HG02885 (cell line): Measurements from ENCODE around the gene KLF5.
A peak's percentile ranks its signal among the peaks of the same experiment; 100 is the strongest.
"Not testable (repeated sequence)": the region's sequence is repeated elsewhere in the genome, so short reads cannot be mapped to it uniquely, and the experiment has no call there.

Experiments
- ATAC-seq: cut with Tn5 transposase; IDR thresholded peaks from one replicate; pipeline ENCODE4 v1.9.1; 2021; ENCODE audit warnings: mild to moderate bottlenecking; ENCODE audit not compliant: unreplicated experiment, poor library complexity

The KLF5 gene

GRCh38 chr13:73058736-73059459, at the start of gene KLF5:
KLF5 (plus strand) TSS chr13:73059005; CDS start chr13:73059328, 323 bp downstream.
- peak; percentile 96 for ATAC-seq

DNA sequence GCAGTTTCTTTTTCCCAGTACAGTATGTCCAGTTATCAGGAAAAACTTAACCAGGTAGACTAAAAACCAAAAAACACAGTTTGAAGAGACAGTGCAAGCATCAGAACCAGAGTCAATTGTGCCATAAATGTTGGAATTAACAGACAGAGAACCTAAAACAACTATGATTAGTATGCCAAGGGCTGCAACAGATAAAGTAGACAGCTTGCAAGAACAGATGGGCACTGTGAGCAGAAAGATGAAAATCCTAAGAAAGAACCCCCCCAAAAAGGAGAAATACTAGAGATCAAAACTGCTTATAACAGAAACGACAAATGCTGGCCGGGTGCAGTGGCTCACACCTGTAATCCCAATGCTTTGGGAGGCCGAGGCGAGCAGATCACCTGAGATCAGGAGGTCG, 47.1 kb upstream of the KLF5 start:
- no peak for ATAC-seq

GRCh38 chr13:73015805-73016204, 43.0 kb upstream of the KLF5 start:
- no peak for ATAC-seq

DNA sequence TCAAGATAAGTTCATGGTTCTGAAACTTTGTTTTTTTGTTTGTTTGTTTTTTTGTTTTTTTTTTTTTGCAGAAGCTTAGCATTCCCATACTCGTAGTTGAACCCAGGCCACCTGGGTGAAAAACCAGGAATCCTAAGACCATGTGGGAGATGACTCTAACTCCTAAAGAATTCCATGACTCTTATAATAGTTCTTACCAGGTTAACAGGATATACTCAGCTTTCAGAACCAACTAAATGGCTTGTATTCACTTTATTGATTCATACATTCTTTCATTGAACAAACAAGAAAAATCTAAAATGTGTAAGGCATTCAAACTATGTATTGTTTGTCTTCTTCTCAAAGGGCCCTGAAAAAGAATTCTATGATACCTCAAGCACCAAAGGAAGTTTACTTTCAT, 40.5 kb upstream of the KLF5 start:
- no peak for ATAC-seq

DNA sequence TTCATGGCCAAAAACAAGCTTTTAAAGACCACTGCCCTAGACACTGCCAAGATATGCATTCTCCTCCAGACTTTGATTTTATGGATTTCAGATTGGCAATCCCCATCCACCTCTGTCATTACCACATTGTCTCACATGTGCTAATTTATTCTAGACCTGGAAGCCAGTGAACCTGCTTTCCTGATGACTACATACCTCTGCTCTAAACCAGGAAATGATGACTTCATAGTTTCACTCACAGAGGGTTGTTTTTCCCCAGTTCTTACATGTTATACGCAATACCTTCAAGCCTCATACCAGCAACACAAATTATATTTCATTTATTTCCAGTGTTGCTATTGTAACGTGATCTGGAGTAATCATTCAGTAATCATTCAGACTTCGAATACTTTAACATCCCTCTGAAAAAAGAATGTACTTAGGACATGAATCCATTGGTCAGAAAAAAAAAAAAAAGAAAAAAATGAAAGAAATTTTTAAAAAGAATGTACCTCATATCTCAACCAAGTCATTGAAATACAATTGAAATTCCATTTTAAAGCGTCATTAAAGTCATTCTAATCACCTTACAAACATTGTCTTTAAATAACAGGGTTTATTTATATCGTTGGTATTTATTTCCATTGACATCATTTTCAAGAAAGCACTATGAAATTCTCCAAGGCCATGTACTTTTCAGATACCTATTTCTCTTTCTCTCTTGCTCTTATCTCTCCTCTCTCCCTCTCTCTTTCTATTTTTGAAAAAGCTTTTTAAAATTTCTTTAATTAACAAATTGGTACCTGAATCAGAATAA, 33.4 kb upstream of the KLF5 start:
- peak; percentile 63 for ATAC-seq

GRCh38 chr13:73034901-73035300, 23.9 kb upstream of the KLF5 start:
- ATAC-seq: no peak

DNA sequence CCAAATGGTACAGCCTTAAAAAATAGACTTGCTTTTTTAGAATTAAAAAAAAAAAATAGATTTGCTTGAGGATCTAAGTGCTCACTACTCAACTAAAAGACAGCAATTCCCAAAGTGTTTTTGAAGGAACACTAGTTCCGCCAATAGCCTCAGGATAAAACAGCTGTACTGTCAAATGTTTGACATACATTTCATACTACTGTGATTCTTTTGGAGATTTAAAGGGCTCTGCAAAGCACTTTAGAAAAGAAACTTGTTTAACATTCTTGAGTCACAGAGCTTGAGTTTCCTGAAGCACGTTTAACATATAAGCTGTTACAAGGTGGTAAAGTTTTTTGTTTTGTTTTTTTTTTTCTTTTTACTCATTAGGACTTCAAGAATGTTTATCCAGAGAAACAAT, 23.1 kb upstream of the KLF5 start:
- ATAC-seq: no peak

GRCh38 chr13:73036566-73036965, 22.2 kb upstream of the KLF5 start:
- ATAC-seq: no peak

GRCh38 chr13:73038064-73038463, 20.7 kb upstream of the KLF5 start:
- ATAC-seq: no peak

DNA sequence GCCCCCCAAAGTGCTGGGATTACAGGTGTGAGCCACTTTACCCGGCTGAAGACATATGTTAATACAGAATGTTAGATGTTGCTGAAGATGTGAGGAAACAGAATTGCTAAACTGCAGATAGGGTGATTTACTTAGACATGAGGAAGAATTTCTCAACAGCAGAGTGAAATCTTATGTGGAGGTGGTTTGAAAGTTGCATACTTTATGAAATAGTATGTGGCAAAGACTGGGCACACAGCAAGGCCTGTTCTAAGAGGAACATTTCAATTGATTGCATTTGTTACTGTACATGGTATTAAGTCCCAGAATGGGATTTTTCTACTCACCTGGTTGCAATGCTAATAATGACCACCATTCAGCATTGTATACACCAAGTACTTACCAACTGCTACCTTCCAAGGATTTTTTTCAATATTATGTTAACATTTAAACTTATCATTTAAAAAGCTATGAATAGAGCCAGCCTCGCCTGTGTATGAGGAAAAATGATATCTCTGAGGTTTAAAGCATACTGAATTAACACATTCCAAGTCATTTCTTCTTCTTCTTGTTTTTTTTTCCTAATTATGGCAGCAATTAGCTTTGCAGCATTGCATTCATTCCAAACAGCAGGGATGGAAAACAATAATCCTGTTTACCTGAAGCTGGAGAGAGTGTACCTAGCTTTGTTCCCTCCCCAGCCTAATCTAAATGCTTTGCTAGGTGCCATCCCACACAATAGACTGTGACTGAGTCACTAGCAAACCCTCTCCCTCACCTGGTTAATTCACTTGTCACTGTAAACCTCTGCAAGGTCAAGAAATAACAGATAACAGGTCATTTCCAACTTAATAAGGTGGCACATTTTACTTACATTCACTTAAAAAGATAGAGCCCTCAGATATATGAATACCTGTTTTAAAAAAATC, 19.4 kb upstream of the KLF5 start:
- no peak for ATAC-seq

DNA sequence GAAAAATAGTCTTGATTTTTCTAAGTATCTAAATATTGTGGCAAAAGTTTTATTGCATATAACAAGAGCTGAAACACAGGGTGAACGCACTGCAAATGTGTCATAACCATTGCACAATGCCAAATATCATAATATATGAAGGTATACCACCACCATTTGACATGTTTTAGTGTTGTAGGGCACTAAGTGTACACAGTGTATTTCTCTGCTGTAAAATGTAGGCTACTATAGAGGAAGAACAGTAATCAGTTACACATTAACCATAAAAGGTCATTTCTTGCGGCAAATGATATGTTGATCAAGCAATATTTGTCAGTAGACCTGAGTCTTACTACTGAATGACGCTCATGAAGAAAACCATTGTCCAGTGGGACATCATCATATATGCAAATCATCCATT, 18.3 kb upstream of the KLF5 start:
- no peak for ATAC-seq

GRCh38 chr13:73040968-73041596, 17.7 kb upstream of the KLF5 start:
- no peak for ATAC-seq

GRCh38 chr13:73045031-73045430, 13.8 kb upstream of the KLF5 start:
- no peak for ATAC-seq

GRCh38 chr13:73048615-73049014, 10.2 kb upstream of the KLF5 start:
- ATAC-seq: not testable (repeated sequence)

GRCh38 chr13:73054712-73055111, 4.1 kb upstream of the KLF5 start:
- no peak for ATAC-seq

DNA sequence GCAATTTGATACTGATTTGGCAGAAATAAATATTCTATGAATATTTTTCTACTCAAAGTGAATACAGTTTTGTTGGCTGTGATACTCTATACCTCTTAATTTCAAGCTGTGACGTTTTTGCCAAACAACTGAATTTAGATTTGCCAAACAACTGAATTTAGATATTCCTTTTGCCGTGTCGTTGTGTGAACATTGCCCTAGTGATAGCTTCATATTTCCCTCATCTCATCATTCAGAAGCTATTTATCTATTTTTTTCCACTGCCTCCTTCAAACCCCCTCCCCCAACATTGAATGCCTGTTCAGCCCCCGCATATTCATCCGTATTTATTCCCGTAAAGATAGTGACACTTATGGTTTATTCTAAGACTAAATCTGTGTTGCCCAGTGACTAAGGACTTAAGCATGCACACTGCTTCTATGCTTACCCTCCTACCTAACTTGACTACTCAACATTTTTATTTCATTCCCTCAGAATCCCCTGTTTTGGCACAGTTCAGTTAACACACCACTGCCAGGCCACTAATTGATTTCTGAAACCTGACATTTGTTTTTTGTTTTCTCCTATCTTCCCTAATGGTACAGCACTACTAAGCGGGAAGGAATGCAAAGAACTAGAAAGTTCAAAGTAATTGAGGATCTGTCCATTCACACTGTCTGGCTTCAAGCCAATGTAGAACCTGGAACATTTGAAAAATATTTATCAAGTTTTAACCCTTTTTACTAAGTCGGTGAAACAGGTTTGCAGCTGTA, 2.8 kb upstream of the KLF5 start:
- ATAC-seq: no peak

- ATAC-seq: no peak
Measured at GRCh38 chr13:73056565-73056962, 2.2 kb upstream of the KLF5 start.

- ATAC-seq: no peak
Measured at GRCh38 chr13:73057284-73058063, 1.3 kb upstream of the KLF5 start.

DNA sequence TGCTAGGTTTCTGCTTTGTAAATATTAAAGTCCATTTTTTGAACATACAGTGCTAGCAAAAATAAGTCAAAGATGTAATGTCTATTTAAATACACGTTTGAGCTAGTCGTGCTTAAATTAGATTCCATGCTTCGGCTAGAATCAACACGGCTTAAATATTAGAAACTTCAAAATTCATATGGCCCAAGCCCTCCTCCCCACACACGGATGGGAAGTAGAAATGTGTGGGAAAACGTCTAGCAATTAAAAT, 816 bp upstream of the KLF5 start:
- ATAC-seq: no peak
